Measurements from ENCODE around the gene SLC13A5.
"Not testable (repeated sequence)": the region's sequence is repeated elsewhere in the genome, so short reads cannot be mapped to it uniquely, and the experiment has no call there.

The SLC13A5 gene

GRCh38 chr17:6658411-6658810, 54.8 kb downstream of the SLC13A5 start:
- not testable (repeated sequence) for DNase-seq

- DNase-seq, result no peak
These were observed 55.4 kb downstream of the SLC13A5 start for GRCh38 chr17:6657633-6658287.

DNA sequence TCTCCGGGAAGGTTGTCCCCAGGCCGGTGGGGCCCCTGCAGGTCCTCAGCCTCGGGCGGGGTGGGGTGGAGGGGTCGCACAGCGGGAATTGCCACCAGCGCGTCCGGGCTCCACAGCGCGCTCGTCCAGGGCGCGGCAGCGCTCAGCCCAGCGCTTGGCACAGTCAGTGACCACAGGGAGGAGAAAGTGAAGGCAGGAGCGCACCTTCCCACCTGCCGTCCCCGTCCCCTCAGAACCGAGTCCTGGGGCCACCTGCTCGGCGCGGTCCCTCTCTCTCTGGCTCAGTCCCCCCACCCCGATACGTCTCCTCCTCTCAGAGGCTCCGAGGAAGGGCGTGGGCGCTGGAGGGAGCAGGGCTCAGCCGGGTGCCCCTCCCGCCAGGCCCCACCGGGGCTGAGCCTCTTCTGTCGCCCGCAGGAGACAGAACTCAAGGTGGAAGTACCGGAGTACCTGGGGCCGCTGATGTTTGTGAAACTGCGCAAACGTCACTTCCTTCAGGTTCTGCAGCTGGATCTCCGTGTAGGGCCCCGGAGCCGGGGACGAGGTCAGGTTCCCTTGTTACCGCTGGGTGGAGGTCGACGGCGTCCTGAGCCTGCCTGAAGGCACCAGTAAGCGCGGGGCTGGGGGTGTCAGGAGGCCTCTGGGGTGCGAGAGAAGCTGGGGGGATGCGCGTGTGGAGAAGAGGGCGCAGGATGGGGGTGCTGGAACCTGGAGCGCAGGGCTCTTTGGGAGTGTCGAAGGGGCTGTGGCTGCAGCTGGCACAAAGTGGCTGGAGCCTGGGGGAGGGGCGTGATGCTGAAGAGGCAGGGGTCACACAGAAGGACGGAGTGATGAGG, 56.2 kb downstream of the SLC13A5 start:
- not testable (repeated sequence) for DNase-seq

GRCh38 chr17:6655732-6656361, 57.3 kb downstream of the SLC13A5 start:
- not testable (repeated sequence) for DNase-seq

DNA sequence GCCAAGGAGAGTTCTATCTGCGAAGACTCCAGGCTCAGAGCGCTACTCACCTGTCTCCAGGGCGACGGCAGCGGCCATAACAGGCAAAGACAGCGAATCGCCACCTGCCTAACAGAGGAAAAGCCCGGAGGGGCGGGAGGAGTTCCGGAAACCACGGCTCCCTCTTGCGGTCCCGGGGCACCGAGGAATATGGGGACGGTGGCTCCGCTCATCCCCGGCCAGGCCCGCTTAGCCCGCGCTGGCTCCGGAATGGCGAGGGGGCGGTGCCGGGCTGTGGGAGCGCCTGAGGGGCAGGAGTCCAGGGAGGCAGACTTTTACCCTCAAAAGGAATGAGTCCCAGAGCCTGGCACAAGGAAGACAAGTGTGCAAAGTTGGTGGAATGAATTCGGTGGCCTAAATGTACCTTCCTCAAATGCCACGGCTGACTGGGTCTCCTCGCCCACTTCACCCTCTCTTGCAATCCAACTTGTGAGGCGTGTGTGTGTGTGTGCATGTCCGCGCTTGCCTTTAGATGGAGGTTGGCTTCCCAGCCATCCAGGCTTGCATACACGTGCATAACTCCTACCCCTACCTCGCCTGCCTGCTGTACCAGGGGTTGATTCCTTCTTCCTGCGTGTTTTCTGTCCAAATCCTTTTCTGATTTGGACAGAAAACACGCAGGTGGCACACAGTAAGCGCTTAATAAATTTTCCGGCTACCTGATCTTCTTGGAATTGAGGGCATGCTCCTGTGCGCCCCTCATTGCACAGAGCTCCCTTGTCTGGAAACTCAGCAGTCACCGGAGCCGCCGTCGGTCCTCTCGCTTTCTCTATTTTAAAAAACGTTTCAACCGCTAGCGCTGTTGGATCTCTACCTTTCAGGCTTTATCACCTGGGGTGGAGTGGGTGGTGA, 58.1 kb downstream of the SLC13A5 start:
- DNase-seq, result no peak

DNA sequence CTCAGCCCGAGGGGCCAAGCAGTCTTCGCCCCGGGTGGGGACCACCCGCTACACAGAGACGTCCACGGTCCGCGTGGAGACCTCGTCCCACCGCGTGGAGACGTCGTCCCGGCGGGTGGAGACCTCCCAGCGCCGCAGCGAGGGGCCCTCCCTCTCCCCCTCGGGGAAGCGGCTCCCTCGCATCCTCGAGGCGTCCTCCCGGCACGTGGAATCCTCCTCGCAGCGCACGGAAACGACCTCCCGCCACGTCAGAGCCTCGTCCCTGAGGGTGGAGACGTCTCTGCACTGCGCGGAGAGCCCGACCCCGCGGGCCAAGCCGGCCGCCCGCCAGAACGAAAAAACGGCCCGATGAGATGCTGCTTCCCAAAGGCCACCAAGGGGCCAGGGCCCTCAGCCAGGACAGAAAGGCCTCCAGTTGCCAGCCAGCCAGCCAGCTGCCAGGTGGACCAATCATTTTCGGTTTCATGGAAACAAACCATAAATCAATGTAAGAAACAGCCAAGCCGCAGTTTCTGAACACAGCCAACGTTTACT, 61.2 kb downstream of the SLC13A5 start:
- no peak for DNase-seq

GRCh38 chr17:6651354-6651918, 61.7 kb downstream of the SLC13A5 start, which contains the start of the genes C17orf100 and MED31:
Gene C17orf100, plus strand, starts transcription at chr17:6651762. Its CDS starts 152 bp downstream, at chr17:6651914.
Gene MED31, minus strand, starts transcription at chr17:6651605. Its CDS starts 77 bp downstream, at chr17:6651528.
- DNase-seq, result peak; percentile 51

DNA sequence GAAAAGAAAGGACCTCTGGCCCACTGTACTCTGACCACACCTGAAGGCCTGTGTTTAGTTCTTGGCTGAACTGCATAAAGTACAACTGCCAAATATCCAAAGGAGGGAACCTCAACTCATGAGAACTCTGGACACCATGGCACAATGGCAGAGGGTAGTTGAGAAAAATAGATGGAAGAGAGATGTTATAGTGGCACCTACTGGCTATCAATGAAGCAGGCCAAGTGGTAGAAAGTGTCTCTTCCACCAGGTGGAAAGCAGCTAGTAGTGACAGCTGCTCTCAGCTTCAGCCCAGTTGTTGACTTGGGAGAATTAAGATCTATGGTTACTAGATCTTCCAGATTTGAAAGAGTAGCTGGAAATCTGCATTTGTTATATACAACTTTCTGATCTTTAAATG, 65.0 kb downstream of the SLC13A5 start:
- DNase-seq, result no peak

DNA sequence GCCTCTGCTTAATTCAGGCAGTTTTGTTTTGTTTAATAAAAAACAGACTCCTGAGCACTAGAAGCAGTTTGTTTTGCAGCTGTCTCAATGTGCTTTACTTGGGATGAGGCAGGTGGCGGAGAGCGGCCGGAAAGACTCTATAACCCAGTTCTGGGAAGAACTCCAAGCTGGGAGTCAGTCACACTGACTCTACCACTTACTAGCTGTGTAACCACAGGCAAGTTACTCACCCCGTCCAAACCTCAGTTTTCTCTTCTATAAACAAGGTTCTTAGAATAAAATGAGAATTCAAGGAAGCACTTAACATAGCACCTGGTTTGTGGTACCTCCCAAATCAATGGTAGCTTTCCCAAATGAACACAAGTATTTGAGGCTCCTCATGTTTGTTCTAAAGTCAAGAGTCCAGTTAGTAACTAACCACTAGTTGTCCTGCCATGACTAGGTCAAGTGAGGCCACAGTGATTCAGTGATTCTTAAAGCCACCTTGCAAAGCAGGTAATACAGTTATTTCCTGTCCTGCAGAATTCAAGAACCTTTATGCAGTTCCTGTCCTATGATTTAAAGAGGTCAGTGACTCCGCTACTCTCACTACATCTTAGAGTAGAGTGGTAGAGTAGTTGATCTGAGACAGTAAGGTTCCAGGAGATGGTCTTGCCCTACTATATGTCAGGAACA, 69.6 kb downstream of the SLC13A5 start:
- no peak for DNase-seq

- no peak for DNase-seq
These were observed 70.6 kb downstream of the SLC13A5 start for GRCh38 chr17:6642592-6642991.

DNA sequence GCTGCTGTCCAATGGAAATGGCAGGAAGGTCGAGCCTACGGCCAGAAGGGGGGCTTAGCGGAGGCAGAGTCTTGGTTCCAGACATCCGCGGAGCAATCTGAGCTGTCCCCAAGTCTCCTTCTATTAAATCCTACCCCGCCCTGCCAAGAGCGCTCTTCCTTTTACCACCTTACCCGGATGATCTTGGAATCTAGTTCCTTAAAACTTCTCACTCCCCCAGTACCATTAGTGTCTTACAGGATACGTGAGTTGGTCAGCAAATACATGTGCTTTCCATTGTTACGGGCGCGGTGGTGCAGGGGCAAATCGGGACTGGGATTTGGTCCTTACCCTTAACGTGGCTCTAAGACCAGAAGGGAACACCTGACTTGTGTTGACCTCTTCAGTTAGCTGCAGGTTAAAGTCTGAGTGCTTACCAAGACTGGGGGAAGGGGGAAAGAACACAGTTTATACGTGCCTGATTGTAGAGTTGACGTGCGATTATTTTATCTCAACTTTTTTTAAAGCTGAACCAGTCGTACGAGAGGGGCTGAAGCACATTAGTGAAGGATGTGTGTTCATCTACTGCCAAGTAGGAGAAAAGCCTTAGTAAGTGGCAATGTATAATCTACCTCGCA, 71.8 kb downstream of the SLC13A5 start:
- no peak for DNase-seq

- peak; percentile 20 for DNase-seq
These were observed 72.5 kb downstream of the SLC13A5 start, which contains the start of the genes KIAA0753 and TXNDC17 for GRCh38 chr17:6640536-6641246. Gene KIAA0753, minus strand, starts transcription at chr17:6640711. Its CDS starts 5,608 bp downstream, at chr17:6635103. Gene TXNDC17, plus strand, starts transcription at chr17:6641060. Its CDS starts 23 bp downstream, at chr17:6641083.

GRCh38 chr17:6639586-6640535, 73.3 kb downstream of the SLC13A5 start:
- no peak for DNase-seq

- no peak for DNase-seq
These were observed 74.1 kb downstream of the SLC13A5 start for GRCh38 chr17:6639014-6639585.

DNA sequence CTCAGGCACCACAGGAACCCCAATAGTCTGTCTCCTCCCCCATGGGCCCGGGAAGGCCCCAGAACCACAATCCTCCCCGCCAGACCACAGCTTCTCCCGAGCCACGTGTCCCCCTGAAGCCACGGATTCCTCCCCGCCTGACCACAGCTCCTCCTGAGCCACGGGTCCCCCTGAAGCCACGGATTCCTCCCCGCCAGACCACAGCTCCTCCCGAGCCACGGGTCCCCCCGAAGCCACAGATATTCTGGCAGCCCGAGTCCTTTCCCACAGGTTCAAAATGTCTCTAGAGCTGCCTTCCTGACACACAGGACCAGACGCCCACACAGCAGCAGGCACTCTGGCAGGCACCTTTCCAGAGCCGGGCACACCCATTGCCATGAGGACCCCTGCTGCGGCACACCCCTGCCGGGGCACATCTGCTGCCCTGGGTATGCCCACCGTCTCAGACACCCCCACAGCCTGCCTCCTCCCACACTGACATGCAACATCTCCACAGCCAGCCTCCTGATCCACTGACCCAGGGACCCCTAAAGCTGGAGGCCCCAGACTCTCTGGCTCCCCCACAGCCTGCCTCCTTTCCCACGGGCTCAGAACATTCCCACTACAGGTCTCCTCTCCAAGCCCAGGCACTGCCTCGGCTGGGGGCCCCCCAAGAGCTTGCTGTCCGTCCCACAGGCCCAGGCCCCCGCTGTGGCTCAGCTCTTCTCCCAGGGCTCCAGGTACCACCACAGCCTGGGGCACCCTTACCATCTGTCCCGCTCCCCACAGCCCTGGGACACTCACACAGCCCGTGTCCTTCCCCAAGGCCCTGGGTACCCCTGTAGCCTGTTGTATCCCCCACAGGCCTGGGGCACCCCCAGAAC, 74.9 kb downstream of the SLC13A5 start:
- no peak for DNase-seq

GRCh38 chr17:6637458-6637840, 75.7 kb downstream of the SLC13A5 start:
- no peak for DNase-seq
